ENCODE measurements around the gene EDC4.
A peak's percentile ranks its signal among the peaks of the same experiment; 100 is the strongest.
"Not testable (repeated sequence)": the region's sequence is repeated elsewhere in the genome, so short reads cannot be mapped to it uniquely, and the experiment has no call there.

EDC4 gene, protein sequence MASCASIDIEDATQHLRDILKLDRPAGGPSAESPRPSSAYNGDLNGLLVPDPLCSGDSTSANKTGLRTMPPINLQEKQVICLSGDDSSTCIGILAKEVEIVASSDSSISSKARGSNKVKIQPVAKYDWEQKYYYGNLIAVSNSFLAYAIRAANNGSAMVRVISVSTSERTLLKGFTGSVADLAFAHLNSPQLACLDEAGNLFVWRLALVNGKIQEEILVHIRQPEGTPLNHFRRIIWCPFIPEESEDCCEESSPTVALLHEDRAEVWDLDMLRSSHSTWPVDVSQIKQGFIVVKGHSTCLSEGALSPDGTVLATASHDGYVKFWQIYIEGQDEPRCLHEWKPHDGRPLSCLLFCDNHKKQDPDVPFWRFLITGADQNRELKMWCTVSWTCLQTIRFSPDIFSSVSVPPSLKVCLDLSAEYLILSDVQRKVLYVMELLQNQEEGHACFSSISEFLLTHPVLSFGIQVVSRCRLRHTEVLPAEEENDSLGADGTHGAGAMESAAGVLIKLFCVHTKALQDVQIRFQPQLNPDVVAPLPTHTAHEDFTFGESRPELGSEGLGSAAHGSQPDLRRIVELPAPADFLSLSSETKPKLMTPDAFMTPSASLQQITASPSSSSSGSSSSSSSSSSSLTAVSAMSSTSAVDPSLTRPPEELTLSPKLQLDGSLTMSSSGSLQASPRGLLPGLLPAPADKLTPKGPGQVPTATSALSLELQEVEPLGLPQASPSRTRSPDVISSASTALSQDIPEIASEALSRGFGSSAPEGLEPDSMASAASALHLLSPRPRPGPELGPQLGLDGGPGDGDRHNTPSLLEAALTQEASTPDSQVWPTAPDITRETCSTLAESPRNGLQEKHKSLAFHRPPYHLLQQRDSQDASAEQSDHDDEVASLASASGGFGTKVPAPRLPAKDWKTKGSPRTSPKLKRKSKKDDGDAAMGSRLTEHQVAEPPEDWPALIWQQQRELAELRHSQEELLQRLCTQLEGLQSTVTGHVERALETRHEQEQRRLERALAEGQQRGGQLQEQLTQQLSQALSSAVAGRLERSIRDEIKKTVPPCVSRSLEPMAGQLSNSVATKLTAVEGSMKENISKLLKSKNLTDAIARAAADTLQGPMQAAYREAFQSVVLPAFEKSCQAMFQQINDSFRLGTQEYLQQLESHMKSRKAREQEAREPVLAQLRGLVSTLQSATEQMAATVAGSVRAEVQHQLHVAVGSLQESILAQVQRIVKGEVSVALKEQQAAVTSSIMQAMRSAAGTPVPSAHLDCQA (N-terminal part only)

DNA sequence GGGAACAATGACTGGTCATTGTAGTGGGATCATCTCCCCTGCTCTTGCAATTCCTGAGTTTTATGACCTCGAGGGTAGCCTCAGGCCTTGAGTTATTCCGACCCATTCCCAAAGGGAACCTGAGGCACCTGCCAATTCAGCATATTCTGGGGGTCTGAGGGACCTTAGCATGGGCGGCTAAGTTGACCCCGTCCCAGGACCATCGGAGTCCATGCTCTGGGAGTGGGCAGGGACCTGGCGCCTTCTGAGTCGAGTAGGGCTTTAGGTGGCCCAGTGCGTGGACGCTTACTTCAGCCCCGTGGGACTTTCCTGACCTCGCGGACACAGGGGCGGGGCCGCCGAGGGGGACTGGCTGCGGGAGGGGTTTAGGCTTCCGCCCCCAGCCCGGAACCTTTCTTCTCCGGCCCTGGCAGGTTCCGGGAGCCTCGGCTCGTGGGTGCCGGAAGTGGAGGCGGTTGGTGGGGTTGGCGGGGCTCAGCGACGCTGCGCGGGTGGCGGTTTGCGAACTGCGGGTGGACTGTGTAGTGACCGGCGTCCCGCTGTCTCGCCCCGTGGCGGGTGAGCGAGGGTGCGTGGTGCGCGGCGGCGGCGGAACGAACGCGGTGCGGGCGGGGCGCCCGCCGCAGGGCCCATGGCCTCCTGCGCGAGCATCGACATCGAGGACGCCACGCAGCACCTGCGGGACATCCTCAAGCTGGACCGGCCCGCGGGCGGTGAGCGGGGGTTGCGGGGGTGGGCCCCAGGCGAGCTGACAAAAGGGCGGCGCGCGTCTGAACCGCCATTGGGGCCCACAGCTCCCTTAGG, at the start of gene EDC4:
EDC4 (plus strand) TSS at position 422 of the 804 bp plus-strand sequence; CDS start at position 632, 210 bp downstream.
- peak; percentile 84 for DNase-seq (ENCODE audit: low read depth)

DNA sequence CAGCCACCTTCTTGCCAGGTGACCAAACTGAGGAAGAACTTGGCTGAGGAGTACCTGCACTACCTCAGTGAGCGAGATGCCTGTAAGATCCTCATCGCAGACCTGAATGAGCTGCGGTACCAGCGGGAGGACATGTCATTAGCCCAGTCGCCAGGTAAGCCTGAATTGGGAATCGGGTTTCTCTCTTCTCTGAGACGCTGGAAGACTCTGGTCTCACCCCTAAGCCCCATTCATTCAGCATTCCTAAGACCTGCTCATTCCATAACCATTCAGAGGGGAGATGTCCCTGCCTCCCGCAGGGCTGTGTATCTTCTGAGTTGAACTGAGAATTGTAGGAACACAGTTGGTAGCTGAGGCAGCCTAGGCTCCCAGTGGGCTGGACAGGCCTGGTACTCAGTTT, 47.7 kb upstream of the EDC4 start:
- no peak for DNase-seq (ENCODE audit: low read depth)

DNA sequence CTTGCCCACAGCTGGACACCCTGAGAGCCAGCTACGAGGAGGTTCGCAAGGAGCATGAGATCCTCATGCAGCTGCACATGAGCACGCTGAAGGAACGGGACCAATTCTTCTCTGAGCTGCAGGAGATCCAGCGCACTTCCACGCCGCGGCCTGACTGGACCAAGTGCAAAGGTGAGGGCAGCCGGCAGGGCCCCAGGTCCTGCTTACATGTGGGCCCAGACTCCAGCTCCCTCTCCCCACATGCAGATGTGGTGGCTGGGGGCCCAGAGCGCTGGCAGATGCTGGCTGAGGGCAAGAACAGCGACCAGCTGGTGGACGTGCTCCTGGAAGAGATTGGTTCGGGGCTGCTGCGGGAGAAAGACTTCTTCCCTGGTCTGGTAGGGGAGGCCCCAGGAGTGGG, 46.9 kb upstream of the EDC4 start:
- DNase-seq (ENCODE audit: low read depth) = no peak

DNA sequence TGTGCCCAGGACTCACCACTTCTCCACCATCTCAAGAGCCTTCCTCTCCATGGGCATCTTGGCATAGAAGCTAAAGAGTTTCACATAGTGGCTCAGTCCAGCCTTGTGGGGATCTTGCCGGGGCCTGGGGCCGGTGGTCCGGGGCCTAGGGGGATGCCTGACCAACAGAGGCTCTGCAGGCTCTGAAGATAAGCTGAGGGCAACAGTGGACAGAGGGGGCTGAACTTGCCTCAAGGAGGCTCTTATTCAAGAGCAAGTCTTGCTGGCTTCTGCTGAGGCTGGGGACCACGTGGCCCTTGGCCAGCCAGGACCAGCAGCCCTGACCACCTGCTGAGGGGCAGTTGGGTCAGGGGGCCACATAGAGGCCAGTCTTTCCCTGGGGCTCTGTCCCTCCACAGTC, 44.2 kb upstream of the EDC4 start:
- DNase-seq (ENCODE audit: low read depth) = no peak

DNA sequence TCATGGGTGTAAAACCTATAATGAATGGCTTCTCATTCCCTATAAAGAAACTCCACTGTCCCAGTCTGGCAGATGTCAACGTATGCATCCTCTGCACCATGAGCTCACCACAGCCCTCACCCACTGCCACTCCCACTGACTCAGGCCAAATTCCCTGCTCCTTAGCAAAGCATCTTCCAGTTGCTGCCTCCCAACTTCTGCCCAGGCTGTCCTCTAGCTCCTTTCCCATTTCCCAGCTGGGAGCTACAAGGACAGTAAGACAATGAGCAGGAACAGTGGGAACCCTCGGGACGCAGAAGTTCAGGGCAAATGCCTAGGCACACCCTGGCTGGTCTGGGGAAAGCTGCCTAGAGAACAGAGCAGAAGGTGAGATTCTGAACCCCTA, 39.8 kb upstream of the EDC4 start:
- DNase-seq (ENCODE audit: low read depth) = no peak

DNA sequence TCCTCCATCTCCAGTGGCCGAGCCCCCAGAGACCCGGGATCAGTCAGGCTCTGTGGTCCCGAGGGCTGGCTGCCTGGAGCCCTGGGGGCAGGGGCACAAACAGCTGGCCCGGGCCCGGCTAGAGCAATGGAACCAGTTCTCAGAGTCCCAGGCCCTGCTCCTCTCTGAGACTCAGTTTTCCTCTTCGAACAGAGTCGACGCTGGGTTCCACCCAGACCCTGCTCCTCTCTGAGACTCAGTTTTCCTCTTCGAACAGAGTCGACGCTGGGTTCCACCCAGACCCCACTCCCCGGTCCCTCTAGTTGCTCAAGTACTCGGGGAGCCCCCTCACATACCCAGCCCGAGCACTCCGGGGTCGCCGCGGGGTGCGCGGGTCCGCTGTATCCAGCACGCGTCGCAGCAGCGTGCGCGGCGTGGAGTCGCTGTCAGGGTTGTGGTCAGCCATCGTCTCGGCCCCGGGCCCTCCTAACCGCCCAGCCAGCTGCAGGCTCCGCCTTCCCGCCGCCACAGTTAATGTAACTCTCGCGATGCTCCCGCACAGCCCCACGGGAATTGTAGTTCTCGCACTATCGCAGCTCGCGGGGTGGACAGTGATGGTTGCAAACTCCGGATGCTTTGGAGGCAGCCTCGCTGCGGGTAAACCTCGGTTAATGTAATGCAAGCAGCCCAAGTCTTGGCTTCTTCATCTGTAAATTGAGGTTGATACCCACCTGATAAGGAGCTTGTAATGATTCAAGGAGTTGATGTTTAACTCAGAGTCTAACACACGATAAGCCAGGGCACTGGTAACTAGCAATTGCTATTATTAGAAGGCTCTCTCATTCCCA, 39.2 kb upstream of the EDC4 start:
- DNase-seq (ENCODE audit: low read depth) = peak; percentile 88

DNA sequence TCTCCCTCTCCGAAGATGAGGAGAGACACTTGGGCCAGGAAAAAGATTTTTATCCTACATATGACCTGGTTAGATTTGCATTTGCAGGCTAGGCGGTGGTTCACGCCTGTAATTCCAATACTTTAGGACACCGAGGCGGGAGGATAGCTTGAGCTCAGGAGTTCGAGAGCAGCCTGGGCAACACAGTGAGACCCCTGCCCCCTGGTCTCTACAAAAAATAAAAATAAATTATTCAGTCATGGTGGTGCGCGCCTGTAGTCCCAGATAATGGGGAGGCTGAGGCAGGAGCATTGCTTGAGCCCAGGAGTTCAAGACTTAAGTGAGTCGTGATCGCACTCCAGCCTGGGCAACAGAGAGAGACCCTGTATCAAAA, 38.6 kb upstream of the EDC4 start:
- DNase-seq (ENCODE audit: low read depth) = no peak

DNA sequence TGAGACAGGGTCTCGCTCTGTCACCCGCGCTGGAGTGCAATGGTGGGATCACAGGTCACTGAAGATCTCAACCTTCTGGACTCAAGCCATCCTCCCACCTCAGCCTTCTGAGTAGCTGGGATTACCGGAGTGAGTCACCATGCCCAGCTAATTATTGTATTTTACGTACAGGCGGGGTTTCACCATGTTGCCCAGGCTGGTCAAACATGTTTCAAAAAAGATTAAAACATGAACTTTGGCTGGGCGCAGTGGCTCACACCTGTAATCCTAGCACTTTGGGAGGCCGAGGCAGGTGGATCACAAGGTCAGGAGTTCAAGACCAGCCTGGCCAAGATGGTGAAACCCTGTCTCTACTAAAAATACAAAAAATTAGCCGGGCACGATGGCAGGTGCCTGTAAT, 35.7 kb upstream of the EDC4 start:
- not testable (repeated sequence) for DNase-seq (ENCODE audit: low read depth)

DNA sequence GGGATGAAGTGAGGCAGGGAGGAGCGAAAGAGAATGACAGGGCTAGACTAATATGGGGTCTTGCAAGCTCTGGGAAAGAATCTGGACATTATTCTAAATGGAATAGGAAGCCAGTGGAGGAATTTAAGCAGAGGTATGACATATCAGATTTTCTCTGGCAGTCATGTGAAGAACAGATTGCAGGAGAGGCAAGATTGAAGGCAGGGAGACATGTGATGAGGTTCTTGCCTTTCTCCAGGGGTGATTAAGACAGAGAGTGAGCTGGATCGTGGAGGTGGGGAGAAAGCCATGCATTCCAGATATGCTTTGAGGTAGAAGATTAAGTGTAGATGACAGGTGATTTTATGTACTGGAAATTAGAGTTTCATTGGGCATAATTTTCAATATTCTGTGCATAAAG, 35.0 kb upstream of the EDC4 start:
- DNase-seq (ENCODE audit: low read depth) = no peak

DNA sequence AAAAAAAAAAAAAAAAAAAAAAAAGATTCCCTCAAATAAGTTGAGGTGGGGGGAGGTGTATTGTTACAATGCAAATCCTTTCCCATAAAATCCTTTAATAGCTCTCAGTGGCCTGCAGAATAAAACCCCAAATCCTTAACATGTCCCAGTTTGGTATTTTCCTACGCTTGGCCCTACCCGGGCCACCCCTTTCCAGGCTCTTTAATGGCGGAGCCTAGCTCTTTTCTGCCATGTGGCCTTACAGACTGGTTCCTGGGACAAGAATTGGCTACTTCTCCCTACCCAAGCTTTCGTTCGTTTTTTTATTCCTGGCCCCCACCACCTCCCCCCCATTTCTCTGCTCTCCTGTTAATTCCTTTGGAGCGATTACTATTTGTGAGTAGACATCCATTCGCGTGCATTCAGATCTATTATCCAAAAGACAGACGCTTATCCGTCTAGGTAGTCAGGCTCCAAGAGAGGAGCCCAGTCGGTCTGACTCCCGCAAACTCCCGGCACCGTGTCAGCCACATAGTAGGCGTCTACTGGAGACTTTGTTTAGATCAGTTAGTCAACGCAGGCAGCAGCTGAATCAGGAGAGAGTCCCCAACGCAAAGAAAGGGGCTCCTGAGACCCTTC, 31.5 kb upstream of the EDC4 start:
- no peak for DNase-seq (ENCODE audit: low read depth)

DNA sequence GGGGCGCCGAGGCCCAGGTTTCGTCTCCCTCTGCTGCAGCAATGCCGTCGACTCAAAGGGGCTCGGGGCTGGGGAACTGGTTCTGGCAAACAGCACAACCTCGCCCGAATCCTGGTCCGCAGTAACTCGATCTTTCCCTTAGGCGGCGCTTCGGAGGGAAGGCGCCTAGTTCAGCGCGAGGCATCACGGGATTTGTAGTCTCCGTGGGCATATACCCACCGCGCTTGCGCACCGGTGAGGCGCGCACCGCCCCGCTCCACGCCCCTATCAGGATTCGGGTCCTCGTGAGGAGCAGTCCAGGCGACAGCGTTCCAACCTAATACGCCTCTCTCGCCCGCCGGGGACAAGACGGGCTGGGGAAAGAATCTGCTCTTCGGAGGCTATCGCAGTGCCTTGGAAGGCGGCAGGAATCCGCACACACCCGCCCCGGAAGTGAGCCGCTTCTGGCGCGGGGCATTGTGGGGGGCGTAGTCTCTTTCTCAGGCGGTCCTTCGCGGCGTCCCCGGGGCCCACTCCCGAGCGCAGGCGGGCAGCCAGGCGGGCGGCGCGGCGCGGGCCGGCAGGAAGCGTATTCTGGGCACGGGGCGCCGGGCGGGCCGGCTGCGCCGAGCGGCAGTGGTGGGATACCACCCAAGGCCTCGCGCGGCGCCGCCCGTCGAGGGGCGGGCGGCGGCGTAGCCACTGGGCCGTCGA, 30.9 kb upstream of the EDC4 start, which contains the start of gene THAP11:
THAP11 (plus strand) TSS at position 505 of the 693 bp plus-strand sequence. CDS start 235 bp downstream, outside the sequence.
- DNase-seq (ENCODE audit: low read depth) = peak; percentile 89

DNA sequence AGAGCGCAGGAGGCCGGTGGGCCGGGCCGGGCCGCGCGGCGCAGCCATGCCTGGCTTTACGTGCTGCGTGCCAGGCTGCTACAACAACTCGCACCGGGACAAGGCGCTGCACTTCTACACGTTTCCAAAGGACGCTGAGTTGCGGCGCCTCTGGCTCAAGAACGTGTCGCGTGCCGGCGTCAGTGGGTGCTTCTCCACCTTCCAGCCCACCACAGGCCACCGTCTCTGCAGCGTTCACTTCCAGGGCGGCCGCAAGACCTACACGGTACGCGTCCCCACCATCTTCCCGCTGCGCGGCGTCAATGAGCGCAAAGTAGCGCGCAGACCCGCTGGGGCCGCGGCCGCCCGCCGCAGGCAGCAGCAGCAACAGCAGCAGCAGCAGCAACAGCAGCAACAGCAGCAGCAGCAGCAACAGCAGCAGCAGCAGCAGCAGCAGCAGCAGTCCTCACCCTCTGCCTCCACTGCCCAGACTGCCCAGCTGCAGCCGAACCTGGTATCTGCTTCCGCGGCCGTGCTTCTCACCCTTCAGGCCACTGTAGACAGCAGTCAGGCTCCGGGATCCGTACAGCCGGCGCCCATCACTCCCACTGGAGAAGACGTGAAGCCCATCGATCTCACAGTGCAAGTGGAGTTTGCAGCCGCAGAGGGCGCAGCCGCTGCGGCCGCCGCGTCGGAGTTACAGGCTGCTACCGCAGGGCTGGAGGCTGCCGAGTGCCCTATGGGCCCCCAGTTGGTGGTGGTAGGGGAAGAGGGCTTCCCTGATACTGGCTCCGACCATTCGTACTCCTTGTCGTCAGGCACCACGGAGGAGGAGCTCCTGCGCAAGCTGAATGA, 30.1 kb upstream of the EDC4 start:
- peak; percentile 33 for DNase-seq (ENCODE audit: low read depth)

DNA sequence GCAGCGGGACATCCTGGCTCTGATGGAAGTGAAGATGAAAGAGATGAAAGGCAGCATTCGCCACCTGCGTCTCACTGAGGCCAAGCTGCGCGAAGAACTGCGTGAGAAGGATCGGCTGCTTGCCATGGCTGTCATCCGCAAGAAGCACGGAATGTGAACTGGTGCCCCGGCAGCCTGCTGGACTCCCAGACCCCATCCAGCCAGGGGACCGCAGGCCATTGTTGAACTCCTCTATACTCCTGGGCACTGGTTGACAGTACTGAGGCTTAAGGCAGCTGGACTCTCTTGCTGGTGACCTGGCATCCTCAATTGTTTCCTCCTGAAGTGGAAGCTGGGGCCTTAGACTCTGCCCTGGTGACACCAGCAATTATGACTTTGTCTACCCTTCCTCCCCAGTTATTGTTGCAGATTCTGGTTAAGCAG, 29.5 kb upstream of the EDC4 start:
- no peak for DNase-seq (ENCODE audit: low read depth)

DNA sequence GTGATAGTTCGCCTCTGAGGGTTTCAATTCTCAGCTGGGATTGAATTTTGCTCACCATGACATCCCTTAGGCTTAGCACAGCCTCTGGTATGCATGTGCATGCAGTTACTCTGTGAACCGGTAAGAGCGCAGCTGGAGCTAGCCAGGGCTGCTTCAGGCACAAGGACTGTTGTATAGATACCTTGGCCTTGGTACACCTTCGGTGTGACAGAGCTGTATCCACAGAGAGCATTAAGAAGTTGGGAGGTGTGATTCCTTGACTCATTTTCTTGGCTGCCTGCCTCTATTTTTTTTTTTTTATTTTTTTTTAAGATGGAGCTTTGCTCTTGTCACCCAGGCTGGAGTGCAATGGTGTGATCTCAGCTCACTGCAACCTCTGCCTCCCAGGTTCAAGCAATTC, 28.4 kb upstream of the EDC4 start:
- no peak for DNase-seq (ENCODE audit: low read depth)

DNA sequence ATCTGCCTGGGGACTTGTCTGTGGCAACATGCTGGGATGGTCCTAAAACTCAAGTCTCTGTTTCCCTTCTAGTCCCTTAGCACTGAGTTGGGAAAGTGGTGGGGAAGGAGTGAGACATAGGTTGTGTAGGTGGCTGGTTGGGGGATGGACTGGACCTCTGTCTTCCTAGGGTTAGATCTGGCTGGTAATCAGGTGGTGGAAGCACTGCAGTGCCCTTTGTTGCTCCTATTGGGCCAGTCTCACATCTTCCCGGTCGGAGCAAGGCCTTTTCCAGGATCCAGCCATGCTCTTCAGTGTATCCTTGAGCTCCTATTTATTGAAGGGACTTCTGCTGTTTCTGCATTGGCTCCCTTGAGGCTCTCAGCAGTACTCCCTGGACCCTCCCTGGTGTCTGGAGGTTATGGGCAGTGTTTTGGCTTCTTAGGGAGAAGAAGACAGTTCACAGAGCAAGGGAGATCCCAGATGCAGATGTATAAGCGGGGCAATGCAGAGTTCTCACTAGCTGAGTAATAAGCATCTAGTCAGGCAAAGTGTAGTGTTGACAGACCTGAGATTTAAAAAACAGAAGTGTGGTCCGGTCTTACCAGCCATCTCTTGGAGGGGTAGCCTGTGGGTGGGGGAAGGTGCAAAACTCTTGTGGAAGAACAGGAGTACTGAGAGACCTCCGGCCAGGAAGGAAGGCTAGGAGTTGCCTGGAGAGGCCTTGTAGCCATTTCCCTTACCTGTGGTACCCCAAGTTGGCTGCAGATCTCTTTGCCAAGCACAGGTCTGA, 27.4 kb upstream of the EDC4 start:
- no peak for DNase-seq (ENCODE audit: low read depth)

DNA sequence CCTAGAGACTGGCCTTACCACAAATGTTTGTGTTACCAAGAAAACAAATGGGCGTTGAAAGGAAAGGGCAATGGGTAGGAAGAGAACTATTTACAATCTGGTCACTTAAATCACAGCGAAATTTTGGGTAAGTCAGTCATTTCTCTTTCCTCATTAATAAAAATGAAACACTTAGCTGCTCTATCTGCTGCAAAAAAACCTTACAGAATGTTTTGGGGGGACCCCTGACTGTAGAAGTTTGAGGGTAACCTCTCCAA, 26.9 kb upstream of the EDC4 start:
- DNase-seq (ENCODE audit: low read depth) = no peak

DNA sequence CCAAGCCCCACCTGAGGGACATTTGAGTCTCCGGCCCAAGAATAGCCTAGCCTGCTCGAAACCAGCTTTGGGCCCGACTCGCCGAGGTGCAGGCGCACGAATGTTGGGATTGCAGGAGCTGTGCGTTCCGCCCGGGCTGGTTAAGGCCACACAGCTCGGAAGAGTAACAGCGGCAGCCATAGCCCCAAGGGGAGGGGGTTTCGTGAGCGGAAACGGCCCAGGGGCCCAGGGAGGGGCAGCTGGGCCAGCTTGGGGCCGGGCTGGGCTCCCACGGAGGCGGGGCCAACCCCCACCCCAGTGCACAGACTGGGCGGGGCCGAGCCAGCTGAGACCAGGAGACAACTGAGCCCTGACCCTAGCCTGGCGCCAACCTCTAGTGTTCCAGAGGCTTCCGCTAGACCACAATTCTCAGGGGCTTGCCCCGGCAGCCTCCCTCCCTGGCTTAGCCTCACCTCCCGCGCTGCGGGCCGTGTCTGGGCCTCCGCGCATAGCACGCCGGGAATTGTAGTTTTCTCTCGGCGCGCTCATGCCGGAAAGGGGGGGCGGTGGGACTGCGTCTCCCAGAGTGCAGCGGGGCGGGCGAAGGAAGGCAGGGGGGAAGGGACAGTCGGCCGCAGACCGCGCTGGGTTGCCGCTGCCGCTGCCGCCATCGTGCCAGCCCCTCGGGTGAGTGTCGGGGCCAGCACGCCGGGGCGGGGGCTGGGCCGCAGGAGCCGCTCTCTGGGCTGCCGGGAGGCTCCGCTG, 26.4 kb upstream of the EDC4 start, which contains the start of gene NUTF2:
NUTF2 (plus strand) TSS at position 614 of the 744 bp plus-strand sequence. CDS start 18,198 bp downstream, outside the sequence.
- DNase-seq (ENCODE audit: low read depth) = peak; percentile 91

All from stimulated activated CD8-positive, alpha-beta memory T cell treated with anti-CD3 and anti-CD28 coated beads, Interleukin-4, amount 100 ng/mL, for 24 hours (primary cell).